ENCODE data around the gene SCAPER.

SCAPER gene

GRCh38 chr15:76929011-76929760 is 24.0 kb upstream of the SCAPER start:
- TF ChIP-seq ZNF549 (tag by site-specific recombination; IDR thresholded peaks at IDR 0.05) (no peak), ZNF132 (tag by site-specific recombination; IDR thresholded peaks at IDR 0.05; ENCODE audit: borderline replicate concordance) (no peak), ZNF341 (tag by site-specific recombination; IDR thresholded peaks at IDR 0.05; ENCODE audit: low read depth) (no peak), ZNF248 (tag by site-specific recombination; IDR thresholded peaks at IDR 0.05) (no peak), ZNF133 (tag by site-specific recombination; IDR thresholded peaks at IDR 0.05) (no peak), ZFP69B (tag by site-specific recombination; IDR thresholded peaks at IDR 0.05) (no peak), ZNF138 (tag by site-specific recombination; IDR thresholded peaks at IDR 0.05; ENCODE audit: borderline replicate concordance) (no peak)
- Histone ChIP-seq H3K27ac (ENCODE audit: extremely low read depth, low read depth, low read length) (no peak overlapping the region), H3K36me3 (ENCODE audit: control insufficient read depth in 2 of 2, insufficient read depth in 1 of 2, low read length in 2 of 2) (peaks cover 13 to 15% of the 10 kb centered on the region in 2 experiments), H3K4me1 (ENCODE audit: control insufficient read depth, insufficient read depth, low read length) (peaks cover 6% of the 10 kb centered on the region; the same call in 1 of the 2 replicates), H3K9me3 (ENCODE audit: control insufficient read depth, insufficient read depth, low read depth, low read length) (no peaks in the 10 kb centered on the region), H3K4me3 (ENCODE audit: low read depth, low read length) (no peak overlapping the region)
- ChIA-PET CTCF (interaction anchor here (0.5 to 0.9 kb wide), 3 partner anchors 118 to 779 kb away, joined by 3 read pairs; no protein-coding TSS in a partner anchor), POLR2A (no interaction called here)

DNA sequence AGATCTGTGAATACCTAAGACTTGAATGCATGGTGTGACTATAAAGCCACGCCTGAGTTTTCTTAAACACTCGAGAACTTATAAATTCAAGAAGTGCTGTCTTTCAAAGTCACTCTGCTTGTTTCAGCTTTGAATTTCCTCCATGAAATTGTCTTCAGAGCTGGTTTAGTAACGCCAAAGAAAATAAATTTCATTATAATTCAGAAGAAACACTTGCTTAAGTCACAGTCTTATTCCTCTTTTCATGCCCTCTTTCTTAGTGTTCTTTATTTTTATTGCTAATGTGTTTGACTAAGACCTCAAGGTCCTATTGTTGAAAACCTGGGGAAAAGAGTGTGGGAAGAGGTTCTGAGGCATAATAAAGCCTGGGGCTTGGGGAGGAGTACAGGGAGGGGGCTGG is 23.1 kb upstream of the SCAPER start:
- ChIA-PET POLR2A (no interaction called here), CTCF (interaction anchor here (1.0 kb wide), 1 partner anchor 25 kb away, joined by 3 read pairs; no protein-coding TSS in a partner anchor)
- peaks cover 6% of the 10 kb centered on the region; the same call in 1 of the 2 replicates for H3K4me1 ChIP-seq (ENCODE audit: control insufficient read depth, insufficient read depth, low read length)
- TF ChIP-seq OSR2 (tag by site-specific recombination; IDR thresholded peaks at IDR 0.05) (no peak), ZNF157 (tag by site-specific recombination; IDR thresholded peaks at IDR 0.05) (no peak), SCRT2 (tag by site-specific recombination; IDR thresholded peaks at IDR 0.05) (no peak), ZNF155 (tag by site-specific recombination; IDR thresholded peaks at IDR 0.05) (no peak), ZNF623 (tag by site-specific recombination; IDR thresholded peaks at IDR 0.05) (no peak), ZNF394 (tag by site-specific recombination; IDR thresholded peaks at IDR 0.05; ENCODE audit: borderline replicate concordance) (no peak), ZNF174 (tag by site-specific recombination; IDR thresholded peaks at IDR 0.05) (no peak), ZNF211 (tag by site-specific recombination; IDR thresholded peaks at IDR 0.05; ENCODE audit: low read depth) (no peak), ZNF571 (tag by site-specific recombination; IDR thresholded peaks at IDR 0.05) (no peak), REPIN1 (tag by site-specific recombination; IDR thresholded peaks at IDR 0.05; ENCODE audit: low read depth) (no peak), KLF1 (tag by site-specific recombination; IDR thresholded peaks at IDR 0.05) (no peak), GLIS1 (tag by site-specific recombination; IDR thresholded peaks at IDR 0.05) (no peak), ZNF747 (tag by site-specific recombination; IDR thresholded peaks at IDR 0.05) (no peak), ZNF473 (tag by site-specific recombination; IDR thresholded peaks at IDR 0.05) (no peak)
- TF ChIP-seq, protein P1, sequence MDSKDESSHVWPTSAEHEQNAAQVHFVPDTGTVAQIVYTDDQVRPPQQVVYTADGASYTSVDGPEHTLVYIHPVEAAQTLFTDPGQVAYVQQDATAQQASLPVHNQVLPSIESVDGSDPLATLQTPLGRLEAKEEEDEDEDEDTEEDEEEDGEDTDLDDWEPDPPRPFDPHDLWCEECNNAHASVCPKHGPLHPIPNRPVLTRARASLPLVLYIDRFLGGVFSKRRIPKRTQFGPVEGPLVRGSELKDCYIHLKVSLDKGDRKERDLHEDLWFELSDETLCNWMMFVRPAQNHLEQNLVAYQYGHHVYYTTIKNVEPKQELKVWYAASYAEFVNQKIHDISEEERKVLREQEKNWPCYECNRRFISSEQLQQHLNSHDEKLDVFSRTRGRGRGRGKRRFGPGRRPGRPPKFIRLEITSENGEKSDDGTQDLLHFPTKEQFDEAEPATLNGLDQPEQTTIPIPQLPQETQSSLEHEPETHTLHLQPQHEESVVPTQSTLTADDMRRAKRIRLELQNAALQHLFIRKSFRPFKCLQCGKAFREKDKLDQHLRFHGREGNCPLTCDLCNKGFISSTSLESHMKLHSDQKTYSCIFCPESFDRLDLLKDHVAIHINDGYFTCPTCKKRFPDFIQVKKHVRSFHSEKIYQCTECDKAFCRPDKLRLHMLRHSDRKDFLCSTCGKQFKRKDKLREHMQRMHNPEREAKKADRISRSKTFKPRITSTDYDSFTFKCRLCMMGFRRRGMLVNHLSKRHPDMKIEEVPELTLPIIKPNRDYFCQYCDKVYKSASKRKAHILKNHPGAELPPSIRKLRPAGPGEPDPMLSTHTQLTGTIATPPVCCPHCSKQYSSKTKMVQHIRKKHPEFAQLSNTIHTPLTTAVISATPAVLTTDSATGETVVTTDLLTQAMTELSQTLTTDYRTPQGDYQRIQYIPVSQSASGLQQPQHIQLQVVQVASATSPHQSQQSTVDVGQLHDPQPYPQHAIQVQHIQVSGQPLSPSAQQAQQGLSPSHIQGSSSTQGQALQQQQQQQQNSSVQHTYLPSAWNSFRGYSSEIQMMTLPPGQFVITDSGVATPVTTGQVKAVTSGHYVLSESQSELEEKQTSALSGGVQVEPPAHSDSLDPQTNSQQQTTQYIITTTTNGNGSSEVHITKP (tag by site-specific recombination; IDR thresholded peaks at IDR 0.05): no peak
- TF ChIP-seq, protein P2, sequence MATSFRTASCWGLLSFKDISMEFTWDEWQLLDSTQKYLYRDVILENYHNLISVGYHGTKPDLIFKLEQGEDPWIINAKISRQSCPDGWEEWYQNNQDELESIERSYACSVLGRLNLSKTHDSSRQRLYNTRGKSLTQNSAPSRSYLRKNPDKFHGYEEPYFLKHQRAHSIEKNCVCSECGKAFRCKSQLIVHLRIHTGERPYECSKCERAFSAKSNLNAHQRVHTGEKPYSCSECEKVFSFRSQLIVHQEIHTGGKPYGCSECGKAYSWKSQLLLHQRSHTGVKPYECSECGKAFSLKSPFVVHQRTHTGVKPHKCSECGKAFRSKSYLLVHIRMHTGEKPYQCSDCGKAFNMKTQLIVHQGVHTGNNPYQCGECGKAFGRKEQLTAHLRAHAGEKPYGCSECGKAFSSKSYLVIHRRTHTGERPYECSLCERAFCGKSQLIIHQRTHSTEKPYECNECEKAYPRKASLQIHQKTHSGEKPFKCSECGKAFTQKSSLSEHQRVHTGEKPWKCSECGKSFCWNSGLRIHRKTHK (tag by site-specific recombination; IDR thresholded peaks at IDR 0.05): no peak
- no peak overlapping the region for H3K4me3 ChIP-seq (ENCODE audit: low read depth, low read length)
- H3K9me3 ChIP-seq (ENCODE audit: control insufficient read depth, insufficient read depth, low read depth, low read length): no peaks in the 10 kb centered on the region
- peaks cover 3 to 5% of the 10 kb centered on the region in 2 experiments; a peak in 2 of 3 replicates for H3K36me3 ChIP-seq (ENCODE audit: control insufficient read depth in 2 of 2, insufficient read depth in 1 of 2, low read length in 2 of 2)
- H3K27ac ChIP-seq (ENCODE audit: extremely low read depth, low read depth, low read length): no peak overlapping the region

Measured in HEK293 (cell line).